Osteoblast (primary cell): ENCODE results near the gene LRCH4. TPM values are rescaled to one million over a fixed set of nuclear protein-coding genes. Genes with fewer than 3 reads are reported as not detected.
A peak's percentile ranks its signal among the peaks of the same experiment; 100 is the strongest.
"Not testable (repeated sequence)": the region's sequence is repeated elsewhere in the genome, so short reads cannot be mapped to it uniquely, and the experiment has no call there.

Experiments used
- DNase-seq: peaks from one replicate; pipeline ENCODE4 v3.0.0; 2011; ENCODE audit warnings: low spot score, mixed read lengths; ENCODE audit not compliant: insufficient read length; ENCODE audit errors: missing footprints
- H2AFZ ChIP-seq: 2 replicates; pipeline ENCODE4 v1.6.0; 2011; ENCODE audit warnings: mild to moderate bottlenecking, low read length
- H3K27ac ChIP-seq: 2 replicates; pipeline ENCODE4 v1.5.1; 2011; ENCODE audit warnings: mild to moderate bottlenecking, low read depth, low read length, moderate library complexity
- H3K27me3 ChIP-seq: 2 replicates; pipeline ENCODE4 v1.6.0; 2012; ENCODE audit warnings: mild to moderate bottlenecking, control low read depth, inconsistent platforms, low read length, moderate library complexity; ENCODE audit not compliant: insufficient read depth
- H3K36me3 ChIP-seq: 2 replicates; pipeline ENCODE4 v1.5.1; 2011; ENCODE audit warnings: mild to moderate bottlenecking, low read length, control low read depth, moderate library complexity; ENCODE audit not compliant: insufficient read depth
- H3K4me1 ChIP-seq: 2 replicates; pipeline ENCODE4 v1.5.1; 2011; ENCODE audit warnings: mild to moderate bottlenecking, low read length, control low read depth, moderate library complexity; ENCODE audit not compliant: insufficient read depth
- H3K4me2 ChIP-seq: 2 replicates; pipeline ENCODE4 v1.6.0; 2011; ENCODE audit warnings: mild to moderate bottlenecking, low read length; ENCODE audit not compliant: insufficient read depth
- H3K4me3 ChIP-seq: fragments of 200-600 bp; sonication (generic); 3 replicates; pipeline ENCODE4 v1.5.1; 2012; ENCODE audit warnings: mild to moderate bottlenecking, low read length, inconsistent platforms; ENCODE audit not compliant: insufficient read depth
- H3K79me2 ChIP-seq: 2 replicates; pipeline ENCODE4 v1.6.0; 2012; ENCODE audit warnings: mild to moderate bottlenecking, low read length, control low read depth, inconsistent platforms; ENCODE audit not compliant: insufficient read depth
- H3K9me3 ChIP-seq: 2 replicates; pipeline ENCODE4 v1.5.1; 2011; ENCODE audit warnings: low read depth, low read length, control low read depth
- H4K20me1 ChIP-seq: 2 replicates; pipeline ENCODE4 v1.6.0; 2012; ENCODE audit warnings: mild to moderate bottlenecking, low read length, control low read depth; ENCODE audit not compliant: insufficient read depth
- CTCF ChIP-seq: IDR thresholded peaks from 2 replicates; pipeline ENCODE4 v1.5.1; 2011; ENCODE audit warnings: mild to moderate bottlenecking, low read depth, low read length, moderate library complexity; ENCODE audit errors: extremely low read depth
- total RNA-seq: library from RNA; depleted of rRNA; stranded (reverse); fragments of >200 nt; gene quantifications from 2 replicates; pipeline ENCODE4 v1.2.3, GENCODE V29; 2012

Gene LRCH4
- total RNA-seq, 1 donor, result 14.5 TPM

DNA sequence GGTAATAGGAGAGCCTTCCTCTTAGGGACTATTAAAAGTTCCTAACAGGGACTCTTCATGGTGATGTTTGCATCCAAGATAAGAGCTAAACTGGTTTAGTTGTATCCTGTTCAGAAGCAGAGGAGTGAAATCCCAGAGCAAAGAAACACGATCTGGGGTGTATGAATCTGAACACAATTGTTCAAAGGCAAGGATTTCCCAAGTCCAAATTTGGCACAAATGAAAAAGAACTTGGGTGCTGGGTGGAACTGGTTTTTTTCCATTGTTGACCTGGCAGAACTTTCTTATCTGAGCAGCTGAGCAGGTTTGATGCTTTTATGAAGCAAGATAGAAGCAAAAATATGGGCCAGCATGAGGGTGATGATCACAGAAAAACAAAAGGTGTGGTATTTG, 41.0 kb downstream of the LRCH4 start:
- no peaks in the 10 kb centered on the region for H3K36me3 ChIP-seq
- H4K20me1 ChIP-seq, result no peaks in the 10 kb centered on the region
- peak overlapping the region; percentile 80 for H2AFZ ChIP-seq
- peak overlapping the region; percentile 41 for H3K4me3 ChIP-seq
- no peaks in the 10 kb centered on the region for H3K9me3 ChIP-seq
- H3K79me2 ChIP-seq, result peaks cover 42% of the 10 kb centered on the region
- H3K4me2 ChIP-seq, result peak overlapping the region; percentile 80
- no peak for TF ChIP-seq CTCF
- peak overlapping the region; percentile 90 for H3K27ac ChIP-seq
- H3K4me1 ChIP-seq, result peaks cover 56% of the 10 kb centered on the region
- H3K27me3 ChIP-seq, result no peaks in the 10 kb centered on the region
- peak; percentile 68 for DNase-seq

DNA sequence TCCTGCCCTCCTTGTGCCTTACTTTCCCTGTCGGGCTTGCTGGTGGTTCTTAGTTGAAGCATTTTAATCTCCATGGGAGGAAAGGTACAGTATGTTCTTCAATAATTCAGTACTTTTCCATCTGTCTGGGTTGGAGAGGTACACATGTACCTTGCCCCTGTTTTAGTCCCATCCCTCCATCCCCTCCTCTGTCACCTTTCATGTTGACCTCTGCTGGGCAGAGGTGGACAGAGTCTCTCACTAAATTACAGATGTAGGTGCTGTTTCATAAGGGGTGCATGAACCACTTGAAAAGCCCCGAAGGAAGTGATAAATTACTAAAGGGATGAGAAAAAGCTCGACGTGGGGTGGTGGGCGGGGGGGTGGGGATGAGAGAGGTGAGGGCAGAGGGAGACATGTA, 41.5 kb downstream of the LRCH4 start:
- no peak overlapping the region for H3K4me2 ChIP-seq
- no peaks in the 10 kb centered on the region for H3K27me3 ChIP-seq
- peaks cover 61% of the 10 kb centered on the region for H3K4me1 ChIP-seq
- H3K27ac ChIP-seq, result no peak overlapping the region
- no peak for TF ChIP-seq CTCF
- no peaks in the 10 kb centered on the region for H4K20me1 ChIP-seq
- no peaks in the 10 kb centered on the region for H3K9me3 ChIP-seq
- peak; percentile 51 for DNase-seq
- H3K4me3 ChIP-seq, result no peak overlapping the region
- no peaks in the 10 kb centered on the region for H3K36me3 ChIP-seq
- H3K79me2 ChIP-seq, result peaks cover 45% of the 10 kb centered on the region
- no peak overlapping the region for H2AFZ ChIP-seq

DNA sequence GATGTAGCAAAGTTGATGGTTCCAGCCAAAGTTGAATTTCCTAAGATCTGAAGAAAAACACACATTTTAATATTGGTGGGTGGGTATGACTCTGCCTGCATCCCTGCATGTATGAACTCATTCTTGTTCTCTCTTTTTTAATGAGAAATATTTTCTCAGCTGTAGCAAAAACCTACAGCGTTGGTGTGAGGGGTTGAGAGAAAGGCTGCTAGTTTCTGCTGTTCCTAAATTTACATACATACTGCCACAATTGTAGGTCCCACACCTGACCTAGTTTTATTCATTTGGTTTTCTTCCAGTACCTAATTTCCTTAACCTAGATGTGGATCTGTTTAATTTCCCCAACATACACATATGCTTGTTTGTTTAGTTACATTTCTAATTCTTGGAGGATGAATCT, 42.3 kb downstream of the LRCH4 start:
- peak; percentile 39 for DNase-seq

GRCh38 chr7:100541309-100541708, 44.6 kb downstream of the LRCH4 start:
- DNase-seq, H3K4me2 ChIP-seq, H3K27me3 ChIP-seq, H3K4me3 ChIP-seq, H4K20me1 ChIP-seq, H2AFZ ChIP-seq, H3K27ac ChIP-seq, H3K9me3 ChIP-seq, H3K36me3 ChIP-seq: not testable (repeated sequence)
- peaks cover 37% of the 10 kb centered on the region for H3K79me2 ChIP-seq
- H3K4me1 ChIP-seq, result peaks cover 43% of the 10 kb centered on the region

More for the DNA sequence above, 42.3 kb downstream of the LRCH4 start:
- Histone ChIP-seq H3K27me3 (no peaks in the 10 kb centered on the region), H3K9me3 (no peaks in the 10 kb centered on the region), H3K36me3 (no peaks in the 10 kb centered on the region), H4K20me1 (no peaks in the 10 kb centered on the region), H3K4me3 (no peak overlapping the region), H3K4me1 (peaks cover 59% of the 10 kb centered on the region), H3K79me2 (peaks cover 47% of the 10 kb centered on the region), H3K27ac (no peak overlapping the region), H2AFZ (no peak overlapping the region), H3K4me2 (no peak overlapping the region)
- TF ChIP-seq CTCF, result no peak
